ENCODE data around the gene VSTM4.

The VSTM4 gene

DNA sequence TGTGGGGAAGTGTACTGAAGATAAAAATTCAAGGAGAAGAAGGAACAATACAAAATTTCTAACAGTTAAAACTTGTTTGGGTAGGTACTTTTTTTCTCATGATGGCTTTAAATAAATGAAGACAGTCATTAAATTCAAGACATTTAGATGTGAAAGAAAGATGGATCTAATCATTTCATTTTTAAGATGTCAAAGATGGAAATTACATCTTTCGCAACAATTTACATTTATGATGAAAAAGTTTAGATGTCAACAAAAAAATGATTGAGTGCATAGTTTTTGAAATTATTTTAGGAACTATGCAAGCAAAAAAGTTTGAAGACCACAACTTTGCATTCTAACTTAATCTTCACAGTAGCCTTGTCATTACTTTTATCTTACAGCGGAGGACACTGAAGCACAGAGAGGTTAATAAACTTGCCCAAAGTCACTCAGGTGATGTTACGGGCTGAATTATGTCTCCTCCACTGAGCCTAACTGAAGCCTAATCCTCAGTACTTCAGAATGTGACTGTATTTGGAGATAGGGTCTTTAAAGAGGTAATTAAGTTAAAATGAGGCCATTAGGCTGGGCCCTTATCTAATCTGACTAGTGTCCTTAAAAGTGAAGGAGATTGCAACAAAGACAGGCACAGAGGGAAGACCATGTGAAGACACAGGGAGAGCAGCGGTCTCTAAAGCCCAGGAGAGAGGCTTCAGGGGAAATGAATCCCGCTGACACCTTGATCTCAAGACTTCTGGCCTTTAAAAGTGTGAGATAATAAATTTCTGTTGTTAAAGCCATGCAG is 48.2 kb downstream of the VSTM4 start:
- no peak for DNase-seq

DNA sequence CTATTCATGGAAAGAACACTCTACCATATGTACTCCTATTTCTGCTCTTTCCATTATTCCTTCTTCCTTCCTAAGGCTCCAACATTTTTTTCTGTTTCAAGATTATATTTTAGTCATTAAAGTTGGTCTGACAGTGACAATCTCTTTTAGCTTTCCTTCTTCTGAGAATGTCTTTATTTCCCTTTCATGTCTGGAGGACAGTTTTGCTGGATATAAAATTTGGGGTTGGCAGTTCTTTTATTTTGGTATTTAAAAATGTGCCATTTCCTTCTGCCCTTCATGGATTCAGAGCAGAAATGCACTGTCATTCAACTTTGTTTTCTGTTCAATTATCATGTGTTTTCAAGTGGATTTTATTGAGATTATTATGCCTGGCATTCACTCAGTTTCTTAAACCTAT is 53.1 kb downstream of the VSTM4 start:
- no peak for DNase-seq

DNA sequence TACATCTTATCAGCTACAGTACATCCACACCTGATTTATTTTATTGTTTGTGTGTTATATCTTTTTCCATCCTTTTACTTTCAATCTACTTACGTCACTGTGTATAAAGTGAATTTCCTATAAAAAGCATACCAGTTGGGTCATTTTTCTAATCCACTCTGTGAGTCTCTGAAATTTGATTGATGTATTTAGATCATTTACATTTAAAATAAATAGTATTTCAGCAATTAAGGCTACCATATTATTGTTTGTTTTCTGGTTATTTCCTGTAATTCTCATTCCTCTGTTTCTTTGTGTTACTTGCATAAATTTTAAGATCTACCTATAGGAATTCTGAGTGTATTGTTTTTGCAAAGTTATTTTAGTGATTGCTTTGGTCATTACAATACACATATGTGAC is 53.7 kb downstream of the VSTM4 start:
- no peak for DNase-seq

DNA sequence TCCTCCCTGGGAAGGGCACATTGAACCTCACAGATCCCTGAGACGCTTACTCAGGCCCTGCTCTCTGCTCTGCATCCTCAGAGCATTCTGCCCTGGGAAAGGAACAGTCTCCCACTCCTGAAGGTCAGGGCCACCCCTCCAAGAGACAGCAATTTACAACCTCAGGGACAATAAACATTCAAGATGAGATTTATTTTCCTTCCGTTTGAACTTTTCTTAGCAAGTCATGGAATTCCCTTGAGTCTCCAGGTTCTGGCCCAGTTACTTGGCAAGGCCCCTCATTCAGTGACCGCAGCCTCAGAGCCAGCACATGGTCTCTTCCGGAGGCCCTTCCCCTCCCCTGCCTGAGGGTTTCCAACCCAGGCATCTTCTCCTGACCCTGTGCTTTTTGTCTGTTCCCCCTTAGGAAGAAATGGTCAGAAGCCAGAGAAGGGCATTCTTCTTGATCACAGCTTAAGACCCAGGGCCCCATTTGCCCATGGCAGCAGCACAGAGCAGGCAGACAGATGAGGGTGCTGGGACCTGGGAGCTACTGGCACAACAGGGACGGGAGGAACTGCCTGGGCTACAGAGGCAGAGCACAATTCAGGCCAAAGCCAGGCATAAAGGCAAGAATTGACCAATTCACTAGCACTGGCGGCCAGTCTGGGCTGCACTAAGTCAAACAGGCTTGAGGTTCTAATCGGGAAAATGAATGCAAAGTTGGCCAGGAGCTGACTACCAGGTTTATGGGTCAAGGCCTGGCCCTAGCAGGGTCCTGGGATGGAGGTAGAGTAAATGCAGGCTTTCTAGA is 56.7 kb downstream of the VSTM4 start:
- no peak for DNase-seq

DNA sequence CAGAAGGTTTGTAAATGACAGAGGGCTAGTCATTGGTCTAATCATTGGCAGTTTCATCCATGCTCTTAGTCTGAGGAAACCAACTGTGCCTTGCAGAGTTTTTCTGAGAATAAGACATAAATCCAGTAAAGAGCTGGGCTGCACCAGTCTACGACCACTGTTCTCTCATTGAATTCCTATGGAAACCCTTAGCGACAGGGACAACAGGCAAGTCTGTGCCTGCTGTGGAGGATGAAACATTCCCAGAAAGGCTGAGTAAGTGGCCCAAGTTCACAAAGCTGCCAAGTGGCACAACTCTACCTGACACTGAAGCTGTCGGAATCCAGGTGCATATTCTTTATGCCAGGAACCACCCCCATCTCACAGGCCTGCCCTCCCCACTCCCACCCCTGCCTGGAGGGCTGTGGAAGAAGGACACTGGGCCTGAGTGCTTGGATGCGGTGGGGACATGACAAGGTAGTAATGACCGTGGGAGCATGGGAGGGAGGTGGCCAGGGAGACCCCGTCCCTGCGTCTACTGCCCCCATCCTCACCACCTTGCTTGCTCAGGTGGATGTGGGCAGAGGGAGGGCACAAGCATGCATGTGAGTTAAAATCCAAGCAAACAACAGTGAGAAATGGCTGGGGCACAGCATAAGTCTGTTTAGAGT is 58.0 kb downstream of the VSTM4 start:
- DNase-seq: no peak

DNA sequence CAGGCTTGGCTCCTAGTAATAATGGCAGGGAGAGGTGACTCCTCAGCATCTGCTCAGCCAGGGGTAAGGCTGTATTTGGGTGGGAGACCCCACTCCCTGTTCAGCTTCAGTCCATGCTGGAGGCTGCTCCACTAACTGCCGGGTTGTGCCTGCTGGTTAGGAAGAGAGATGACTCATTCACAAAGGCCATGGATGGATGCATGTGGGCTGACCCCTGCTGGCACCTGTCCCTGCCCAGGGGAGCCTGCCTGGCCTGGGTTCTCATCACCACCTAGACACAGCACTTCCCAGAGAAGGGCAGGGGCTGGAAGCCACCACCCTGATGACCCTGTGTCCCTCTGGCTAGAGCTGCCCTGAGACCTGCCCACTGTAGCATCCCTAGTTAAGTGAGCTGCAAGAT is 59.0 kb downstream of the VSTM4 start:
- DNase-seq: no peak

DNA sequence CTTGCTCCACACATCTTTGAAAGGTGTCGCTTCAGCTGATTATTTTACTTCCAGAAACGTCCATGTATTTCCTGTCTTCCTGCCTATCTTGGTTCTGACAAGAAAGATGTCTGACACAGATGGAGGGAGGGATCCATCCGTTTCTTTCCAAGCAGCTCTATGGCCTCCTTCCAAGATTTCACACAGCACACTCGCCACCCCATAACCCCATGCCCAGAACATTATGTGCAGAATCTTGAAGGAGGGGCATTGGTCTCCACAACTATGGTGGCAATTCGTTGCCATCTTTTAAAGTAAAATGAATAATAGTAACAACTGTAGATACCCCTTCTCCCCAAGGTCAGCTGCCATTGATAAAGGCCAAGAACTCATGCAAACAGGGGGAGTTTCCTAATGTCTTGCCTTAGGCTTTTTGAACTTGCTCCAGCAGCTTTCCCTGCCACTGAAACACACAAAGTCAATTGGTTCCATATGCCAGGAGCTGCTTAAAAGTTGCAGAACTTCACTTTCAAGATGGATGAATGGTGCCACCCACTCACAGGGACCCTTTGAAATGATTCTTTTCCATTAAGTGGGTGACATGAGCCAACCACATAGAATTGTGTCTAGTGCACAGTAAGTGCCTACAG is 60.0 kb downstream of the VSTM4 start:
- DNase-seq: no peak

DNA sequence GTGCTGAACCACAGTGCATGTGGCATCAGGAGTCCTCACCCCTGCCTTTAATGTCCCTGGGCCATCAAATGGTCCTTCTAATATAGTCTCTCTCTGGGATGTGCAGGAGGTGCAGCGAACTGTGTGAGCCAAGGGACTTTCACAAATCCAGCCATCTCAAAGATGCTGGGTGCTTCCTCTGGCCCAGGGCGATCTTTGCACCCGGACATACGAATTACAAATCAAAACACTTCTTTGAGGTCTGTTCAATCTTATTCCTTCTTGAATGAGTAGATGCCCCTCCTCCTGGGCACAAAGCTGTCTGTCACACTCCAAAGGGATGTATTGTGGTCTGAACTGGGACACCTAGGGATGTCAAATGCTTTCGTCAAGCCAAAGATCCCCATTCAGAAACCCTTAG is 60.6 kb downstream of the VSTM4 start:
- DNase-seq: no peak

DNA sequence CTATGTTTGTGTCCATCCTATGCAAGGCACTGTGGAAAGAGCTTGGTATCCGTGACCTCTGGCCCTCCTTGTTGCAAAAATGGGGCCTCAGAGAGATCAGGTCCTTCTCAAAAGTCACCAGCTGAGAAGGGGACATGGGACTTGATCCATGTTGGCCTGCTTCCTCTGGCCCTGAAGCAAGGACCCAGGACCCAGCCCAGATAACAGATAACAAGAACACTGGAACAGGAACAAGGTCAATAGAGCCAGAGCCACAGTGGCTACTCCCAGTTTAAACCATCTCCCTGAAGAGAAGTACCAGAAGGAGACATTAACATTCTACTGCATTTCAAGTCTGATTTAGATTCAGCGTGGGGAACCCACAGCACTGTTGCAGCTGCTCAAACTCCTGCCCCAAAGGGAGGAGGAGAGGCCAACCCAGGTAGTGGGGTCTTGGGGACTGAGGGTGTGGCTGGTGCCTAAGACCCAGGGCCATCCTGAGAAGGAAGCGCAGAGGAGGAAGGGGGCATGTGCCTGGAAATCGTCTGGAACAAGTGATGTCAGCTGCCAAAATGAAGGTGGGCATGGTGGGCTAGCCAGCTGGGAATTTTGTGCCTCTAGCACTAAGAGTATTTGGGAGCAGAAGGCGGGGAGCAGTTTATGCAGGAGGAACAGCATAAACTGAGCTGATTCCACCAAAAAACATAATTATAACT is 61.2 kb downstream of the VSTM4 start:
- no peak for DNase-seq

DNA sequence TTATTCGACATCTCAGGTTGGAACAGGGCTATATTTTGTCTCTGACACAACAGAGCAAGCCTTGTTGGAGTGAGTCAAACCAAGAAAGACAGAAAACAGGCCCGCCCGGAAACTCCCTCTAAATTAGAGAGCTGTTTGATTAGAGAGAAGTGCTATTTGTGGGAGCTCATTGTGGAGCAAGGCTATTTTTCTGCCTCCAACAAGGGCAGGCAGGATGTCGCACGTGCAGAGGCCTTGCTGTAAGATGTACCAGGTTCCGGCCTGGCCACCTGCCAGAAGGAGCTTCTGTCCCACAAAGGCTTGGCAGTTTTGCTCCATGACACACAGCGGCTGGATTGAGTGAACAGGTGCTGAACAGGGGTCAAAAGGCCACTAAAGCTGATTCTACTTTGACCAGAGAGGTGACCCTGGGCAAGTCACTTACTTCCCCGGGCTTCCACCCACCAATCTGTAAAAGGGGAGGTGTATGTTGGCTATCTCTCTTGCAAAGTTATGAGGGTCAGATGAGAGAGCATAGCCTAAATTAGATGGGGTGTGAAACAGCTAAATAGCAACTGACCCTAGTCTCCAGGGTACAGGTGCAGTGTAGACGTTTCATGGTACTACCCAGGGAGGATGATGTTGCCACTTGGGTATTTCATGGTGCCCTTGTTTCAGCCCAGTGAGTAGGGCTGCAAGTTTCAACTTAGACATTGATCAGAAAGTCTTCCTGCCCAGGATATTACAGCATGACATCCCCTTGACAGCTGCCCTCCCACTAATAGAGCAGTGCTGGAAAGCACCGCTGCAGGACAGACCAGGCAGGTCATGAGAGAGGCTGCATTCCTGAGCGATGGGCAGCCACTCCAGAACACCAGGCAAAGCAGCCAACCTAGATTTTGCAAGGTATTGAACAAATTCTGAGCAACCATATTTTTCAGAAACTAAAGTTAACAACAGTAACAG is 62.0 kb downstream of the VSTM4 start:
- DNase-seq: no peak

DNA sequence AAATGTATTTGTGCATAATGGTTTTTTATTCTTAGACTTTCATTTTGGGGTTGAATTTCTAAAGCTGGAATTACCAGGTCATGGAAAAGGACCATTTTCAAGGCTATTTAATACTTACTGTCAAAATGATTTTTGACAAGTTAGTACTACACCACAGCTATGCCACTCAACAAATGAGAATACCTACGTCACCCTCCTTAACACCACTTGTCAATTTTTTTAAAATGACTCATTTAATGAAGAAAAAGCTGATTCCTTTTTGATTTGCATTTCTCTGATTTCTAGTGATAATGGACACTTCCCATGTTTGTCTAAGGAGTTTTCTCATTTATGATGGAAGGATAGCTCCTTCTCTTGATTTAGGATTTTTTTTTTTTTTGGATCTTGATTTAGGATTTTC is 63.3 kb downstream of the VSTM4 start:
- no peak for DNase-seq

DNA sequence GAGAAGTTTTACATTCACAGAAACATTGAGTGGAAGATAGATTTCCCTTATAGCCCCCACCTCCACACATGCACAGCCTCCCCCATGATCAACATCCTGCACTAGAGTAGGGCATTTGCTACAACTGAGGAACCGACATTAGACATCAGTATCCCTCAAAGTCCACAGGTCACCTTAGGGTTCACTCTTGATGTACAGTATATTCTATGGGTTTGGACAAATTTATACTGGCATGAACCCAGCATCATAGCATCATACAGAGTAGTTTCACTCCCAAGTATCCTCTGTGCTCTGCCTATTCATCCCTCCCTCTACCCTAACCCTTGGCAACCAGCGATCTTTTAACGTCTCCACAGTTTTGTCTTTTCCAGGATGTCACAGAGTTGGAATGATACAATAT is 64.4 kb downstream of the VSTM4 start:
- DNase-seq: no peak

DNA sequence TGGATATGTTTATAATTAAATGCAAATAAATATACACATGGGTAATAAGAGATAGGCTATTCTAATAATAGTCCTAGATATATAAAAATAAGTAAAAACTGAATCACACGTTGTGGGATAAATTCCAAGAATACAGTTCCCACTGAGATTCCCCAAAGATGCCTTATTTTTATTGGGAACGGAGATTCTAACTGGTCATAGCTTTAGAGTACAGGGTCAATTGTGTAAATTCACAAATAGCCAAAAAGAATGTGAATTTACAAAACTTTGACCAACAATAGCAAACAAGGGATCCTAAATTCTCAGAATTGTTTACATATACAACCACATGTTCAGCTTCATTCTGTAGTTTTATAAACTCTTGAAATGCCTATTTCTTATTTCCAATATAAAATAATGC is 65.0 kb downstream of the VSTM4 start:
- DNase-seq: no peak

DNA sequence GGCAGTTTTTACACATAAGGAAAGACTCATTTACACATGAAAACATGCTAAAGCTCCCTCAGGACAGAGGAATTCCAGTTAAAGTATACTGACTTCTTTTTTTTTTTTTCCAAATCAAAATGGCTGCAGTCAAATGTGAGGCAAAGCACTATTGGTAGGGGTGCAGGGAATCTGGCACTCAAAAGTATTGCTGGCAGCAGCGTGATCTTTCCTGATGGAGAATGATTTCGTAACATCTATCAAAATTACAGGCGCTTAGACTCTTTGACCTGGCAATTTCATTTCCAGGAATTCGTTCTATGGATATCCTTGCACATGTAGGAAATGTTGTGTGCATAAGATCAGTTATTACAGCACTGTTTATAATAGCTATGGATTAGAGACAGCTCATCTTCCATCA is 65.7 kb downstream of the VSTM4 start:
- DNase-seq: no peak

DNA sequence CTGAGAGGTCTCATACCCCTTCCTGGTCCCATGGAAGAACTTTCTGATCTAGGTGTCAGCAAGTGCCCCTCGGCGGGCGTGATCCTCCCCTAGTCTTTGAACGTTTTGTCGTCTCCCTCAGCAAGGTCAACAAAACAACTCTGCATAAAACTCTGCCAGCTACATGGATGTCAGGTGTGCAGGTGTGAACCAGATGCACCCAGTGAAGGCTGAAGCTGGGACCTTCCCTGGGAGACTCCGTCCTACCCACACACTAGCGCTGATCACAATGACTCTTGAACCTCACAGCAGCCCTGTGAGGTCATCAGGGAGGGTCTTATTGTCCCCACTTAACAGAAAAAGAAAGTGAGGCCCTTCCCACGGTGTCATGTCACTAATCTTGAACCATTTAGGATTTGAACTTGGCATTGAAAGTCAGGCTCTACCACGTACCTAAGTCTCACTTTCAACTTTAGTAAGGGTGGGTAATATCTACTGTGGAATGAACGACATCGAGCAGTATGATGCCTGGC is 68.1 kb downstream of the VSTM4 start:
- no peak for DNase-seq

DNA sequence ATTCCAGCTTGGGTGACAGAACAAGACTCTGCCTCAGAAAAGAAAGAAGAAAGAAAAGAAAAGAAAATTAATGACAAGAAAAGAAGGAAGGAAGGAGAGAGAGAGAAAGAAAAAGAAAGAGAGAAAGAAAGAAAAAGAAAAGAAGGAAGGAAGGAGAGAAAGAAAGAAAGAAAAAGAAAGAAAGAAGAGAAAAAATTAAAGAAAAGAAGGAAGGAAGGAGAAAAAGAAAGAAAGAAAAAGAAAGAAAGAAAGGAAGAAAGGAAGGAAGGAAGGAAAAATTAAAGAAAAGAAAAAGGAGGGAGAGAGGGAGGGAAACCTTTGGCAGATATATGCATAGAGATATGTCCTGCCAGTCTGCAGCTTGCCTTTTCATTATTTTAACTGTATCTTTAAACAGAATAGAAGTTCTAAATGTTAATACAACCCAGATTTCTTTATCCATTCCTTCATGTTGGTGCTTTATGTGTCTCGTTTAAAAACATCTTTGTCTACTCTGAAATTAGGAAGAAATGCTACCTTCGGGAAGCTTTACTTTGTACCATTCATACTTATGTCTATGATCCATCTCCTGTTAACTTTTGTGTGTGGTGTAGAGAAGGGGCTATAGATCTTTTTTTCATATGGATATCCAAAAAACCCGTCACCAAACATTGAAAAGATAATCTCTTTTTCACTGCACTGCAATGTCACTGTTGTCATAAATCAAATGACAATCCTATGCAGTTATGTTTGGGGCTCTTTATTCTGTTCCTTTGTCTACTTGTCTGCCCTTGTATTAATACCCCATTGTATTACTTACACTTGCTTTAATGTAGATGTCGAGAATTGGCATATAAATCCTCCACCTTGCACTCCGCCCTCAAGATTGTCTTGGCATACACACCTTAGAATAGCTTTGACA is 70.8 kb downstream of the VSTM4 start:
- no peak for DNase-seq

DNA sequence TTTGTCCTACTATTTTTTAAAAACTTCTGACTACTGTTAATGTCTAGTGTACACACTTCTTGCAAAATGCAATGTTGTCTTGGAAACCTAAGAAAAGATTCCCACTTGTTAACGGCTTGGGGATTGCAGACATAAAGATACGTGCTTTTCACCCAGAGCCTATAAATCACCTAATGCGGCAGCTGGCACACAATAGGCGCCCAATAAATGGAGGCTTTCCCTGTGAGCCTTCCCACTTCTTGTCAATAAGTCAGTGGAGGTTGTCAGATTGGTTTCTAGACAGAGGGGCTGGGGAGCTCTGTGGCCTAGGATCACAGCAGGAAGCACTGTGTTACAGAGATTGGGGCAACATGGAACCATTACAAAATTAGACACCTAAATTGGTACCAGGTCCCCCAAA is 74.7 kb downstream of the VSTM4 start:
- DNase-seq: no peak

DNA sequence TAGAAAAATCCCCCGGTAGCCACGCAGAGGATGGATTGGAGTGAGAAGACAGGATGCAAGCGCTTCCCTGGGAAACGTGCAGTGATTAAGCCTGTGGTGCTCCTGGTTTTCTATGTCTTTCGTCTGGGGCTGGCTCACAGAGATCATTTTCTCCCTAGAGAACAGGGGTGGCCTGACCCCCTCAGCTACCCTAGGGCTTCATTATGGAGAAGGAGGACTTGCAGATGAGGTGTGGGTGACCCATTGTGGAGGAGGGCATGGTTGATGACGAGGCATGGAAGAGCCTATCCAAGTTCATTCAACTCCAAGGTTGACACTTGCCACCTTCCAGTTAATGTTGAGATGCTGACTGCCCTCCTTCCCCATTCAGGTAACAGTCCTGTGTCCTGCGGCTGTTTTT is 75.9 kb downstream of the VSTM4 start:
- DNase-seq: no peak

DNA sequence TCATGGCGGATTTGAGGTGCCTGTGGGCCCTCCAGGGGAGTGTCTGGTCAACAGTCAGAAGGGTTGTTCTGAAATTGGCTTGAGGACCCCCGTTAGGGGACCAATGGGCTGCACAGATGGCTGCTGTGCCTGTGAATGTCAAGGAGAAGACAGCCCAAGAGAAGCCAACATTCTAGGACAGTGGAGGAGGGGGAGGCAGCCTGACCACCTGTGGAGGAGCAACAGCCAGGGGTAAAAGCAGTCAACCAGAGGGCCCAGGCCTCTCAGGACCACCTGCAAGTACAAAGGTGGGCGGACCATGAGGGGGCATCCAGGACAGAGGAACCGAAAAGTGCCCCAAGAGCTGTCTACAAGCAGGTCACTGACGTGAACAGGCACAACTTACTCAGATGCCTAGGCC is 76.6 kb downstream of the VSTM4 start:
- DNase-seq: no peak

DNA sequence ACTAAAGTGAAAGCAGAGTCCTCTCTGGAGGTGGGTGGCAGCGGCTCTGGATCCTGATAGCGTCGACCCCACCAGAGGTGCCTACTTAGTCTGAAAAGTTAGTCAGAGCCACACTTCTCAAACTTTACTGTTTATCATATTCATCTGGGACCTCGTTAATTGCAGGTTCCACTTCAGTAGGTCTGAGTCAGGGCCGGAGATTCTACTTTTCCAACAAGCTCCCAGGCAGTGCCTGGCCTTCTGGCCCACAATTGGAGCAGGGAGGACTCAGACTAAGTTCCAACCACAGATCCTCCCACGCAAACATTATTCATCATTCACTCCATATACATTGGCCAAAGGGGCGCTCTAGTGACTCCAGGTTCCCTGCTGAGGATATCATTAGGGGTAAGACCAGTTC is 78.1 kb downstream of the VSTM4 start:
- no peak for DNase-seq
